Muscle layer of colon (tissue), 2 donors: Measurements from ENCODE around the gene TMEM234.

Source experiments
- H3K27ac ChIP-seq: one replicate; pipeline ENCODE4 v1.7.0; 2013; ENCODE audit warnings: low read depth, mild to moderate bottlenecking, low read length, moderate library complexity
- H3K27me3 ChIP-seq, 2 donors: one replicate each; pipeline ENCODE4 v1.7.0; 2013; ENCODE audit warnings: low read length in 2 of 2, mild to moderate bottlenecking in 2 of 2; ENCODE audit not compliant: insufficient read depth in 2 of 2, control insufficient read depth in 1 of 2
- H3K36me3 ChIP-seq: one replicate; pipeline ENCODE4 v1.7.0; 2013; ENCODE audit warnings: mild to moderate bottlenecking, low read length; ENCODE audit not compliant: insufficient read depth
- H3K4me1 ChIP-seq: one replicate; pipeline ENCODE4 v1.7.0; 2013; ENCODE audit warnings: mild to moderate bottlenecking, low read length; ENCODE audit not compliant: insufficient read depth
- H3K4me3 ChIP-seq, 2 donors: one replicate each; pipeline ENCODE4 v1.7.0; 2013; ENCODE audit warnings: low read length in 2 of 2, low read depth in 1 of 2, mild to moderate bottlenecking in 1 of 2, moderate library complexity in 1 of 2
- H3K9ac ChIP-seq: one replicate; pipeline ENCODE4 v1.7.0; 2013; ENCODE audit warnings: low read length
- H3K9me3 ChIP-seq: one replicate; pipeline ENCODE4 v1.7.0; 2013; ENCODE audit warnings: mild to moderate bottlenecking, low read length
- donor health status: abdominal sarcoma.
- donor health status: Adenocarcinoma of cecum.

Gene TMEM234

DNA sequence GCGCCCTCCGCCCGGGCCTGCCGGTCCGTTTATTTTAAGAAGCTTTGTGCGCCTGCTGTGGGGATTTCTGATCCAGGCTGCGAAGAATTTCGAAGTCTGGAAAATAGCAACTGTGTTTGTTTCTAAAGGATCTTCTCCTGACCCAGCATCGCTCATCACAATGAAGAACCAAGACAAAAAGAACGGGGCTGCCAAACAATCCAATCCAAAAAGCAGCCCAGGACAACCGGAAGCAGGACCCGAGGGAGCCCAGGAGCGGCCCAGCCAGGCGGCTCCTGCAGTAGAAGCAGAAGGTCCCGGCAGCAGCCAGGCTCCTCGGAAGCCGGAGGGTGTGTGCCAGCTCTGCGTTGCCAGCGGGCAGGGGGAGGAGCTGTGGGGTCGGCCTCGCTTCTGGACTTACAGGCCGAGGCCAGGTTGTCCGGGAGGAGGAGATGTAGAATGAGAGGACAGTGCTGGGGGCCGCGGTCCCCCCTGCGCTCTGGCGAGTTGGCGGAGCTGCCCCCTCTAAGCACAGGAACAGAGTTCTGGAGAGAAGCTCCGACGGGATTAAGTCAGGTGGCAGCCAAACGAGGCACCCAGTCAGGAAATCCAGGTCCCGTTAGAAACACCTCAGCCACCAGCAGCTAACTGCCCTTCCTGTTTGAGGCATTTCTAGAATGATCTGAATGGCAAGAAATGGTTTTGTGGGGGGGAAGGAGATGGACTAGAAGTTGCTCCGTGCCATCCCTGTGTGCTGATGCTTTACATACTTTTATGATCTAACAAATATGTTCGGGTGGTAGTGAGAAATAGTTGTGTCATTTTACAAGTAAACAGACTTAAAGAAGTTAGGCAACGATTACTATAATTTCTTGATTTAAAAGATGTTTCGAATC is 41.7 kb downstream of the TMEM234 start:
- Histone ChIP-seq H3K9ac (peak overlapping the region; percentile 70), H3K36me3 (peaks cover 24% of the 10 kb centered on the region), H3K4me3 (peak overlapping the region; percentile 72 to 79), H3K27me3 (no peaks in the 10 kb centered on the region), H3K9me3 (no peaks in the 10 kb centered on the region), H3K4me1 (peaks cover 45% of the 10 kb centered on the region), H3K27ac (peak overlapping the region; percentile 92)

- Histone ChIP-seq H3K9ac (peak within 1 kb of the TSS; percentile 70), H3K27ac (peak within 1 kb of the TSS; percentile 92), H3K4me3 (peak within 1 kb of the TSS; percentile 72 to 79), H3K27me3 (no peaks in the 10 kb centered on the region), H3K9me3 (no peaks in the 10 kb centered on the region), H3K36me3 (peaks cover 20% of the 10 kb centered on the region), H3K4me1 (peaks cover 40% of the 10 kb centered on the region)
Measured at GRCh38 chr1:32179443-32180185, 42.5 kb downstream of the TMEM234 start, which contains the start of gene TXLNA. TXLNA (plus strand) TSS chr1:32179675; CDS start chr1:32180346, 671 bp downstream.

GRCh38 chr1:32179193-32179442 is 43.0 kb downstream of the TMEM234 start:
- Histone ChIP-seq H3K9me3 (no peaks in the 10 kb centered on the region), H3K27ac (peak overlapping the region; percentile 92), H3K36me3 (peaks cover 20% of the 10 kb centered on the region), H3K9ac (peak overlapping the region; percentile 58), H3K4me1 (peaks cover 35% of the 10 kb centered on the region), H3K4me3 (peak overlapping the region; percentile 72 to 79), H3K27me3 (no peaks in the 10 kb centered on the region)

DNA sequence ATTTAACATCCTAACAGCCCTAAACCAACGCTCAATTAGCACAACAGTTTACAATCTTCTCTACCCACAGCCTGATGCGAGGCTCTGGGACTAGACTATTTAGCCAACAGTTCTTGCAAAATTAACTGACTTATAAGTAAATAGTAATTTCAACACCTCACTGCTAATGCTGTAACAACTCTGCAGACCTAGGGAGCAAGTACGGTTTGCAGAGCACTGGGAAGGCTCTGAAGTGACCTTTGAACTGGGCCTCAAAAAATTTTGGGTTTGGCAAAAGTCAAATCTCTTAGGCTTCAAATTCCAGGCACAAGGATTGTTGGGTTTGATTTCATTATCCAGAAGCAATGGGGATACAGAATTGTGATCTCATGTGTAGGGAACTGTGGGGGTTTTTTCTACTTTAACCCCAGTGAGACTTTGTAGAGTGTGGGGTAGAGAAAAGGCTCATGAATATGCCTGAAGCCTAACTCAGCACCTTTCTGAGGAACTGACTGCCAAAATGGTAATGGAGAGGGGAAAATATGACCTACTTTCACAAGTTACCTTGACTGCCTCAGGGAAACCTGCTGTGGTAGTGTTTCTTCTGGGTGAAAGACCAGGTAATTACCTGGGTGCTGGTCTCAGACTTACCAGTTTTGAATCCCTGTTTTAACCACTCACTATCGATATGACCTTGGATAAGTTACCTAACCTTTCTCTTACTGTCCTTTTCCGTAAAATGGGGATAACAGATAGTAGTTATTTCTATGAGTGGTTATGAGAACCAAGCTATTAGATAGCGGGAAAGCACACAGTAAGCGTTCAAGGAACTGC is 43.6 kb downstream of the TMEM234 start:
- Histone ChIP-seq H3K4me1 (peaks cover 33% of the 10 kb centered on the region), H3K4me3 (peak overlapping the region; percentile 72 to 79), H3K27ac (peak overlapping the region; percentile 92), H3K9ac (peak overlapping the region; percentile 58), H3K27me3 (no peaks in the 10 kb centered on the region), H3K9me3 (no peaks in the 10 kb centered on the region), H3K36me3 (peaks cover 22% of the 10 kb centered on the region)

DNA sequence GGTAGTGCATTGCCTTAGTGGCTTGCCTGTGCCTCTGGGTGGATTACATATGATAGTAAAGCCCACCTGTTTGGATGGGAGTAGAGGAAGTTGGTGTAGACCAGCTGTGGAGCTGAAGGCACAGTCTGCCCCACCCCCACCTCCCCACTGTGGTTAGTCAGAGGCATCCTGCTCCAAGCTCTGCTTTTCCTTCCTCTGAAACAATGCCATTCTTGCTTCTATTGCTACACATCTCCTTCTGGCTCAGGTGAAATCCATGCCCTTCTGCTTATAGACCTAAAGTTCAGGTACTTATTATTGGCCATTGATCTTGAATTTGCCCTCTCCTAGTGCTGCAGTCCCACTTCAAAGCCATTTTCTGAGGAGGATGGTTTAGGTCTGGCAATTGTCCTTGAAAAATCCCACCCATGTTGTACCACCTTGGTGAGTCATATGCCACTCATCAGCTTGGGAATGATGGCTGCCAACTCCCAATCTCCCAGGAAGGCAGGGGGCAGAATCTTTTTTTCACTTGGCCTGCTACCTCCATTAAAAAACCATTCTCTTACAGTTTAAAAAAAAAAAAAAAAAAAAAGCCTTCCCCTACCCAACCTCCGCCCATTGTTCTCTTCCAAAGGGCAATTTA is 49.4 kb downstream of the TMEM234 start:
- Histone ChIP-seq H3K9ac (no peak overlapping the region), H3K9me3 (no peaks in the 10 kb centered on the region), H3K27me3 (no peaks in the 10 kb centered on the region), H3K27ac (no peak overlapping the region), H3K36me3 (peaks cover 63% of the 10 kb centered on the region), H3K4me1 (no peaks in the 10 kb centered on the region), H3K4me3 (no peak overlapping the region)

- Histone ChIP-seq H3K4me3 (no peak overlapping the region), H3K27ac (no peak overlapping the region), H3K9me3 (no peaks in the 10 kb centered on the region), H3K27me3 (no peaks in the 10 kb centered on the region), H3K4me1 (no peaks in the 10 kb centered on the region), H3K36me3 (peaks cover 73% of the 10 kb centered on the region), H3K9ac (no peak overlapping the region)
Measured at GRCh38 chr1:32170991-32171390, 51.2 kb downstream of the TMEM234 start.
